ENCODE measurements around the gene MATK. TPM values are rescaled to one million over a fixed set of nuclear protein-coding genes. Genes with fewer than 3 reads are reported as not detected.

MATK gene
- total RNA-seq, 1 experiment from 2014 or later: 28.3 TPM

GRCh38 chr19:3804429-3804828 lies 18.2 kb upstream of the MATK start:
- POLR2A ChIA-PET: no interaction called here
- Mint-ChIP-seq H3K9me3 (peaks cover 7% of the 10 kb centered on the region), H3K36me3 (no peaks in the 10 kb centered on the region), H3K4me1 (0 out of 2 replicates have a peak, but pooled peaks cover 4% of the 10 kb centered on the region), H3K27me3 (ENCODE audit: low read depth) (peaks cover 28% of the 10 kb centered on the region), H3K27ac (no peak overlapping the region), H3K4me3 (no peak overlapping the region)
- CTCF ChIA-PET: interaction anchor here (1.4 kb wide), 1 partner anchor 17 kb away, joined by 6 read pairs; no protein-coding TSS in a partner anchor
- ATAC-seq (no peak), DNase-seq (ENCODE audit: low spot score) (no peak)
- TF ChIP-seq FOXP1 (CRISPR knock-in tag; IDR thresholded peaks at IDR 0.05; ENCODE audit: borderline replicate concordance): no peak
- no peak for TF ChIP-seq AR (CRISPR knock-in tag; IDR thresholded peaks at IDR 0.05)
- TF ChIP-seq ATF6 (CRISPR knock-in tag; IDR thresholded peaks at IDR 0.05): no peak
- no peak for TF ChIP-seq NFYB (CRISPR knock-in tag; conservative IDR thresholded peaks at IDR 0.05; ENCODE audit: low read depth)
- TF ChIP-seq NR2C2 (CRISPR knock-in tag; IDR thresholded peaks at IDR 0.05): no peak
- TF ChIP-seq PRDM15 (CRISPR knock-in tag; IDR thresholded peaks at IDR 0.05): no peak
- no peak for TF ChIP-seq MYBL2 (CRISPR knock-in tag; IDR thresholded peaks at IDR 0.05)
- TF ChIP-seq ZBTB43 (CRISPR knock-in tag; IDR thresholded peaks at IDR 0.05): no peak
- no peak for TF ChIP-seq ZNF396 (CRISPR knock-in tag; IDR thresholded peaks at IDR 0.05; ENCODE audit: borderline replicate concordance)
- TF ChIP-seq E2F1 (CRISPR knock-in tag; IDR thresholded peaks at IDR 0.05): no peak
- no peak for TF ChIP-seq NFE2L1 (CRISPR knock-in tag; IDR thresholded peaks at IDR 0.05)

GRCh38 chr19:3803986-3804385 lies 17.8 kb upstream of the MATK start:
- POLR2A ChIA-PET: no interaction called here
- CTCF ChIA-PET: interaction anchor here (1.4 kb wide), 1 partner anchor 18 kb away, joined by 6 read pairs; no protein-coding TSS in a partner anchor
- Mint-ChIP-seq H3K27ac (no peak overlapping the region), H3K9me3 (peaks cover 7% of the 10 kb centered on the region), H3K36me3 (no peaks in the 10 kb centered on the region), H3K4me1 (0 out of 2 replicates have a peak, but pooled peaks cover 4% of the 10 kb centered on the region), H3K4me3 (no peak overlapping the region), H3K27me3 (ENCODE audit: low read depth) (peaks cover 32% of the 10 kb centered on the region)
- no peak for DNase-seq (ENCODE audit: low spot score)
- ATAC-seq: no peak
- no peak for TF ChIP-seq SMAD4 (CRISPR knock-in tag; IDR thresholded peaks at IDR 0.05)
